HL-60 (cell line): ENCODE results near the gene SH3BP2.
"Not testable (repeated sequence)": the region's sequence is repeated elsewhere in the genome, so short reads cannot be mapped to it uniquely, and the experiment has no call there.

Experiments
- CTCF ChIP-seq: IDR thresholded peaks from one replicate; pipeline ENCODE4 v1.5.1; 2011; ENCODE audit warnings: low read length, control low read depth, inconsistent platforms; ENCODE audit not compliant: insufficient read depth
- REST ChIP-seq: IDR thresholded peaks from 2 replicates; pipeline ENCODE4 v1.6.1; 2012; ENCODE audit warnings: low read depth; ENCODE audit not compliant: insufficient replicate concordance

GRCh38 chr4:2762486-2763370 is 30.2 kb upstream of the SH3BP2 start:
- not testable (repeated sequence) for TF ChIP-seq CTCF, REST
